A549 (cell line): Measurements from ENCODE around the gene SMTN. TPM values are rescaled to one million over a fixed set of nuclear protein-coding genes. Genes with fewer than 3 reads are reported as not detected.

Source experiments
- ATAC-seq, 2 experiments: fragments of 200-7000 bp in 1 of 2; fragments of >200 bp in 1 of 2; cut with Nextera tagmentation in 1 of 2; cut with Tn5 transposase in 1 of 2; 3 replicates each; pipeline versions ENCODE4 v1.8.0 to v1.9.1; 2018 to 2020; ENCODE audit warnings: mild to moderate bottlenecking in 1 of 2, moderate library complexity in 1 of 2
- CTCF ChIA-PET: fragments of 300-600 bp; sonication (Branson Sonifier 250); formaldehyde crosslinking; extraction: SDS; loops from one replicate; lab custom pipeline; 2021; ENCODE audit warnings: antibody characterized with exemption, inconsistent platforms; lab: Yijun Ruan, JAX
- POLR2A ChIA-PET: fragments of 350-600 bp; formaldehyde crosslinking; extraction: SDS; loops from one replicate; lab custom pipeline; 2021; ENCODE audit warnings: antibody characterized with exemption, inconsistent platforms; lab: Yijun Ruan, JAX
- DNase-seq, 2 experiments: peaks; one replicate each; pipeline versions ENCODE4 v3.0.0 to v3.0.0-alpha.2; 2011 to 2016; ENCODE audit warnings: low read depth in 1 of 2, low spot score in 1 of 2
- FAIRE-seq: peaks from 2 replicates; lab custom pipeline; 2011; peaks lifted over from hg19 to GRCh38; lab: Jason Lieb, UNC
- H3K27ac ChIP-seq, 2 experiments: fragments of >200 bp; sonication (Bioruptor Twin); formaldehyde crosslinking; 3 replicates each; pipeline ENCODE4 v1.5.1; 2016 to 2017
- H3K4me1 ChIP-seq: fragments of >200 bp; sonication (Bioruptor Twin); formaldehyde crosslinking; 3 replicates; pipeline ENCODE4 v1.6.1; 2016
- H3K4me2 ChIP-seq: fragments of >200 bp; sonication (Bioruptor Twin); formaldehyde crosslinking; 3 replicates; pipeline ENCODE4 v1.6.1; 2016
- H3K4me3 ChIP-seq: fragments of >200 bp; sonication (Bioruptor Twin); formaldehyde crosslinking; 3 replicates; pipeline ENCODE4 v1.5.1; 2016
- H3K9me3 ChIP-seq: fragments of >200 bp; sonication (Bioruptor Twin); formaldehyde crosslinking; 3 replicates; pipeline ENCODE4 v1.6.1; 2016
- ATOH8 ChIP-seq: fragments of 250-450 bp; sonication (Bioruptor Pico); IDR thresholded peaks from 2 replicates; pipeline ENCODE4 v1.5.0; 2020; ENCODE audit warnings: low read depth, mild to moderate bottlenecking, moderate library complexity
- BHLHE40 ChIP-seq: IDR thresholded peaks from 2 replicates; pipeline ENCODE4 v1.6.1; 2012; ENCODE audit warnings: low read depth, low read length, inconsistent platforms
- CHD2 ChIP-seq: fragments of 150-350 bp; IDR thresholded peaks from 2 replicates; pipeline ENCODE4 v1.6.1; 2014; ENCODE audit warnings: low read length; ENCODE audit not compliant: partially characterized antibody
- CHD4 ChIP-seq: fragments of 200-600 bp; sonication (generic); IDR thresholded peaks from 2 replicates; pipeline ENCODE4 v1.6.1; 2016; ENCODE audit warnings: antibody characterized with exemption, mild to moderate bottlenecking, borderline replicate concordance
- CTCF ChIP-seq: fragments of >200 bp; sonication (Bioruptor Twin); formaldehyde crosslinking; IDR thresholded peaks from 3 replicates; pipeline ENCODE4 v1.5.1; 2016
- E2F6 ChIP-seq: IDR thresholded peaks from 2 replicates; pipeline ENCODE4 v1.6.1; 2012; ENCODE audit warnings: low read depth, borderline replicate concordance
- EHF ChIP-seq: fragments of 250-450 bp; sonication (Bioruptor Pico); IDR thresholded peaks from 2 replicates; pipeline ENCODE4 v1.5.0; 2020; ENCODE audit warnings: mild to moderate bottlenecking
- ESRRA ChIP-seq: fragments of 150-350 bp; IDR thresholded peaks from 2 replicates; pipeline ENCODE4 v1.6.1; 2014; ENCODE audit warnings: mild to moderate bottlenecking, low read length, borderline replicate concordance
- FOSB ChIP-seq: fragments of 250-450 bp; sonication (Bioruptor Pico); IDR thresholded peaks from 2 replicates; pipeline ENCODE4 v1.5.0; 2020; ENCODE audit warnings: mild to moderate bottlenecking, moderate library complexity
- GATA3 ChIP-seq: IDR thresholded peaks from 2 replicates; pipeline ENCODE4 v1.6.1; 2012; ENCODE audit warnings: borderline replicate concordance
- HEYL ChIP-seq: fragments of 250-450 bp; sonication (Bioruptor Pico); IDR thresholded peaks from 2 replicates; pipeline ENCODE4 v1.8.0; 2021; ENCODE audit warnings: mild to moderate bottlenecking, moderate library complexity
- HOXB5 ChIP-seq: fragments of 250-450 bp; sonication (Bioruptor Pico); IDR thresholded peaks from 2 replicates; pipeline ENCODE4 v1.5.0; 2020; ENCODE audit warnings: mild to moderate bottlenecking, moderate library complexity
- JUN ChIP-seq, 2 experiments: fragments of >200 bp; sonication (Bioruptor Twin); formaldehyde crosslinking; IDR thresholded peaks; 2 replicates in 1 of 2; 3 replicates in 1 of 2; pipeline ENCODE4 v1.6.1; 2016 to 2017
- KDM1A ChIP-seq: fragments of 200-600 bp; sonication (generic); IDR thresholded peaks from 2 replicates; pipeline ENCODE4 v1.6.1; 2016; ENCODE audit warnings: low read depth, mild to moderate bottlenecking
- KDM5A ChIP-seq: fragments of 200-600 bp; sonication (generic); IDR thresholded peaks from 2 replicates; pipeline ENCODE4 v1.6.1; 2016; ENCODE audit warnings: antibody characterized with exemption, mild to moderate bottlenecking
- MAX ChIP-seq: IDR thresholded peaks from 2 replicates; pipeline ENCODE4 v1.6.1; 2012
- MAZ ChIP-seq: fragments of 150-350 bp; IDR thresholded peaks from 2 replicates; pipeline ENCODE4 v1.6.1; 2014; ENCODE audit warnings: antibody characterized with exemption, low read depth, low read length, borderline replicate concordance
- NPAS2 ChIP-seq: fragments of 250-450 bp; sonication (Bioruptor Pico); IDR thresholded peaks from 2 replicates; pipeline ENCODE4 v1.8.0; 2022; ENCODE audit warnings: mild to moderate bottlenecking, moderate library complexity, borderline replicate concordance
- PHF8 ChIP-seq: fragments of 200-600 bp; sonication (generic); IDR thresholded peaks from 2 replicates; pipeline ENCODE4 v1.6.1; 2016; ENCODE audit warnings: low read depth, mild to moderate bottlenecking, antibody characterized with exemption, moderate library complexity, borderline replicate concordance
- POLR2A ChIP-seq: IDR thresholded peaks from 2 replicates; pipeline ENCODE4 v1.6.1; 2012; ENCODE audit warnings: mild to moderate bottlenecking, low read length
- POLR2AphosphoS2 ChIP-seq: conservative IDR thresholded peaks from 2 replicates; pipeline ENCODE4 v1.6.1; 2012; ENCODE audit warnings: low read length, improper control_type of control experiment, inconsistent platforms
- RAD21 ChIP-seq, 2 experiments: fragments of >200 bp in 1 of 2; sonication (Bioruptor Twin) in 1 of 2; formaldehyde crosslinking in 1 of 2; IDR thresholded peaks in 1 of 2; conservative IDR thresholded peaks in 1 of 2; 2 replicates in 1 of 2; 3 replicates in 1 of 2; pipeline ENCODE4 v1.6.1; 2012 to 2018; ENCODE audit warnings: inconsistent platforms in 1 of 2
- RARB ChIP-seq: fragments of 250-450 bp; sonication (Bioruptor Pico); IDR thresholded peaks from 2 replicates; pipeline ENCODE4 v1.8.0; 2021; ENCODE audit warnings: mild to moderate bottlenecking, moderate library complexity
- RCOR1 ChIP-seq: fragments of 150-350 bp; IDR thresholded peaks from 2 replicates; pipeline ENCODE4 v1.6.1; 2014; ENCODE audit warnings: antibody characterized with exemption, low read length, low read depth
- REST ChIP-seq: fragments of 200-600 bp; sonication (generic); IDR thresholded peaks from 2 replicates; pipeline ENCODE4 v1.6.1; 2016; ENCODE audit warnings: antibody characterized with exemption, mild to moderate bottlenecking, moderate library complexity
- RNF2 ChIP-seq: fragments of 200-600 bp; sonication (generic); IDR thresholded peaks from 2 replicates; pipeline ENCODE4 v1.6.1; 2016; ENCODE audit warnings: low read depth, mild to moderate bottlenecking, antibody characterized with exemption, moderate library complexity, borderline replicate concordance
- SMC3 ChIP-seq: fragments of >200 bp; sonication (Bioruptor Twin); formaldehyde crosslinking; IDR thresholded peaks from 3 replicates; pipeline ENCODE4 v1.6.1; 2018; ENCODE audit warnings: inconsistent platforms
- SREBF2 ChIP-seq: fragments of 450-650 bp; IDR thresholded peaks from 2 replicates; pipeline ENCODE4 v1.6.1; 2014; ENCODE audit warnings: mild to moderate bottlenecking, moderate library complexity
- TFCP2L1 ChIP-seq: fragments of 250-450 bp; sonication (Bioruptor Pico); IDR thresholded peaks from 2 replicates; pipeline ENCODE4 v1.5.0; 2021; ENCODE audit warnings: mild to moderate bottlenecking
- ZNF302 ChIP-seq: fragments of 250-450 bp; sonication (Bioruptor Pico); IDR thresholded peaks from 2 replicates; pipeline ENCODE4 v1.9.0; 2021; ENCODE audit warnings: inconsistent platforms, mild to moderate bottlenecking, moderate library complexity
- ZSCAN20 ChIP-seq: fragments of 250-450 bp; sonication (Bioruptor Pico); IDR thresholded peaks from 2 replicates; pipeline ENCODE4 v1.8.0; 2022; ENCODE audit warnings: mild to moderate bottlenecking, moderate library complexity
- WGBS: methylation state at CpG from one replicate; pipeline ENCODE4 v1.1.6; 2017; ENCODE audit errors: missing lambda C conversion rate; 5-methylcytosine and 5-hydroxymethylcytosine counted together
- polyA plus RNA-seq, 4 experiments: library from polyadenylated mRNA; depleted of rRNA in 3 of 4; stranded (reverse); fragments of >200 nt; fragmentation: RNase III in 1 of 4; extraction: RNeasy Plus Mini Kit Qiagen cat#74134 plus additional on column Dnase treatment in 1 of 4; gene quantifications; 2 replicates in 3 of 4; 3 replicates in 1 of 4; pipeline ENCODE4 v1.2.3, GENCODE V29; 2011 to 2017

SMTN gene
- polyA plus RNA-seq, 2 of the 4 experiments (the other 2 are of a cell fraction), result 12.7 to 33.1 TPM

- FAIRE-seq (no peak), DNase-seq (peak; percentile 80 to 96), ATAC-seq (peak; percentile 94 to 98)
- peaks cover 7% of the 10 kb centered on the region for H3K4me1 ChIP-seq
- ChIA-PET POLR2A (interaction anchor here (0.6 to 1.0 kb wide), 7 partner anchors 10 to 139 kb away, joined by 3 to 8 read pairs (median 3); partner anchors contain the start of genes INPP5J, MORC2 and SMTN), CTCF (interaction anchor here (0.6 to 3.9 kb wide), 44 partner anchors 8 to 536 kb away, joined by 3 to 50 read pairs (median 4); partner anchors contain the start of genes INPP5J, PLA2G3 and RNF185)
- peak within 1 kb of the TSS; percentile 66 for H3K4me3 ChIP-seq
- H3K4me2 ChIP-seq, result peak within 1 kb of the TSS; percentile 79
- no peak for TF ChIP-seq BHLHE40
- no peak for TF ChIP-seq HEYL (CRISPR knock-in tag)
- TF ChIP-seq ZSCAN20 (CRISPR knock-in tag), result no peak
- no peak for TF ChIP-seq KDM1A
- no peak for TF ChIP-seq TFCP2L1
- no peak for TF ChIP-seq CHD2
- TF ChIP-seq KDM5A, result 0 out of 2 replicates have a peak, but pooled peaks have one; percentile 28
- TF ChIP-seq ATOH8 (CRISPR knock-in tag), result no peak
- no peak for TF ChIP-seq SREBF2
- no peak for TF ChIP-seq RCOR1
- TF ChIP-seq POLR2A, result peak; percentile 55
- TF ChIP-seq CTCF, result peak; percentile 77
- peak; percentile 87 for TF ChIP-seq SMC3
- TF ChIP-seq HOXB5 (CRISPR knock-in tag), result no peak
- TF ChIP-seq RARB (CRISPR knock-in tag), result no peak
- no peak for TF ChIP-seq POLR2AphosphoS2
- TF ChIP-seq RNF2, result no peak
- TF ChIP-seq ZNF302, result no peak
- TF ChIP-seq ESRRA, result no peak
- TF ChIP-seq MAZ, result no peak
- TF ChIP-seq GATA3, result no peak
- TF ChIP-seq NPAS2 (CRISPR knock-in tag), result no peak
- 0 out of 5 replicates have a peak, but pooled peaks of 1 of the 2 experiments have one; percentile 34 for TF ChIP-seq JUN (IDR thresholded peaks at IDR 0.05)
- no peak for TF ChIP-seq REST
- TF ChIP-seq PHF8, result peak; percentile 72; the same call in 1 of the 2 replicates
- 0 out of 2 replicates have a peak, but pooled peaks have one; percentile 30 for TF ChIP-seq E2F6
- TF ChIP-seq CHD4, result no peak
- no peak for TF ChIP-seq EHF (CRISPR knock-in tag)
- TF ChIP-seq FOSB (CRISPR knock-in tag), result no peak
- TF ChIP-seq RAD21 (conservative IDR thresholded peaks at IDR 0.05 in 1 of 2, IDR thresholded peaks at IDR 0.05 in 1 of 2), result peak; percentile 74 to 84
- no peak for TF ChIP-seq MAX
- under 1% methylated on average over 12 of the region's 67 CpGs for WGBS
- no peaks in the 10 kb centered on the region for H3K9me3 ChIP-seq
- peak within 1 kb of the TSS; percentile 78 to 91 for H3K27ac ChIP-seq
Measured at GRCh38 chr22:31107178-31107893, 26.2 kb downstream of the SMTN start, which contains the start of gene SELENOM. Gene SELENOM, minus strand, starts transcription at chr22:31107568. Its CDS starts 63 bp downstream, at chr22:31107505.
